GM19043 (cell line): ENCODE results near the gene PARP2.

Experiments used
- ATAC-seq: cut with Tn5 transposase; IDR thresholded peaks from one replicate; pipeline ENCODE4 v1.9.1; 2021; ENCODE audit warnings: low read depth; ENCODE audit not compliant: unreplicated experiment

The PARP2 gene

DNA sequence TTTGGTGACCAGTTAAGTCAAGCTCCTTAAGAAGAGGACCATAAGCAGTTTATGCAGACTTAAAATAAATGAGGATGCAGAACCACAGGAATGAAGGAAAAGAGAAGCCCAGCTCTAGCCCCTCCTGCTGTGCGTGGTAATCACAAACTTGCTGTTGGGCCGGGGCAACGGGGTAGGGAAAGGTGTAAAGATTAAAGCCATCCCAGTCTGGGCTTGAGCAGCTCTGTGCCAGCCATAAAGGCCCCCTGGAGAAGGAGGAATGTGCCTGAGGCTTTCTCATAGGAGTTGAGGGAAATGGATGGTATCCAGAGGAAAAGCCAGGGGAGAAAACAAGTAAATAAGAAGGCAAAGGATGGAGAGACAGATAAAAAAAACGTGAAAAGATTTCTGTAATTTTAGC, 44.7 kb downstream of the PARP2 start:
- ATAC-seq: no peak

- no peak for ATAC-seq
Observed at GRCh38 chr14:20391505-20391904, 48.1 kb downstream of the PARP2 start.

- ATAC-seq: no peak
Observed at GRCh38 chr14:20397511-20397910, 54.1 kb downstream of the PARP2 start.

DNA sequence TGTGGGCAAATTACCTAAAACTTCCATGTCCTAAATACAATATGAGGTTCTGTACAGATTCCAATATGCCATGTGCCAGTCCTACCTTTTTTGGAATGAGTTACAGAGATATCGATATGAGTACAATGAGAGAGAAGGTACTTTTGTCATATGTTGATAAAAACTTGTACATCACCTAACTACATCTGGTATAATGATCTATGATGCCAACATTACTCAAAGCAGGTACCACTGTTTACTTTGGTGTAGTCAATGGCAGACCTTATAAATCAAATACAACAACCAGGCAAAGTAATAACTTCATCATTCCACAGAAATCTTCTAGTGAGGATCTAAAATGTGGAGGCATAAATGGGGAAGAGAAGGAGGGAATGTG, 57.1 kb downstream of the PARP2 start:
- ATAC-seq: no peak

GRCh38 chr14:20400965-20401593, 57.6 kb downstream of the PARP2 start:
- ATAC-seq: no peak

DNA sequence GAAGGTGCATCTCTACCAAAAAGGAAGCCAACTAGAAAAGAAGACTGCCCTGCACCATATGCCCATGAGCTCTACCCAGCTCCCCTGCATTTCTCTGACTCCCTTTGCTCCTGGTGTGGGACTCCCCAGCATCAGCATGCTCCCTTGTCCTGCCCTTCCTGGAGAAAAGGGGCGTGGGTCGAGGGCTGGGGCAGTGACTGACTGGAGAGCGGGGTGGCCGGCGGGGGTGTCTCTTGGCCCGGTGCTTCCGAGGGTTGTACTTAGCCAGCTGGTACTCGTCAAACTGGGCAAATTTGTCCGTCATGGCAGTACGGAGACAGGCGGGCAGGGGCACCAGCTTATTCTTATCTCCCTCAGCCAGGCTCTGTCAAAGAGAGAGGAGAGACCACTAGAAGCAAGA, 60.1 kb downstream of the PARP2 start:
- ATAC-seq: no peak
